CD4-positive, alpha-beta T cell (primary cell): ENCODE measurements around the gene OR10H4. TPM values are rescaled to one million over a fixed set of nuclear protein-coding genes. Genes with fewer than 3 reads are reported as not detected.
"Not testable (repeated sequence)": the region's sequence is repeated elsewhere in the genome, so short reads cannot be mapped to it uniquely, and the experiment has no call there.

Source experiments
- ATAC-seq: fragments of 200-7000 bp; cut with Tn5 transposase; one replicate; pipeline ENCODE4 v1.10.0; 2022; ENCODE audit warnings: mild to moderate bottlenecking; ENCODE audit not compliant: poor library complexity
- CTCF ChIA-PET: fragments of 350-600 bp; sonication (Branson Sonifier 250); formaldehyde crosslinking; loops from one replicate; lab custom pipeline; 2021; ENCODE audit warnings: antibody characterized with exemption, inconsistent platforms; lab: Charles Lee
- POLR2A ChIA-PET: fragments of 350-600 bp; sonication (Branson Sonifier 250); formaldehyde crosslinking; loops from one replicate; lab custom pipeline; 2021; ENCODE audit warnings: antibody characterized with exemption, inconsistent platforms; lab: Charles Lee
- DNase-seq, 14 experiments: peaks; one replicate each; pipeline ENCODE4 v3.0.0-alpha.2; 2013 to 2020; ENCODE audit warnings: mixed read lengths in 2 of 14
- H3K27ac ChIP-seq, 2 donors: one replicate each; pipeline versions ENCODE4 v1.5.1 to v1.7.0; 2013; ENCODE audit warnings: low read length in 2 of 2, low read depth in 1 of 2, mild to moderate bottlenecking in 1 of 2
- H3K27me3 ChIP-seq, 2 experiments: 1 replicate in 1 of 2; 2 replicates in 1 of 2; pipeline versions ENCODE4 v1.6.1 to v1.7.0; 2013; ENCODE audit warnings: low read length in 2 of 2, control low read depth in 1 of 2, mild to moderate bottlenecking in 1 of 2, moderate library complexity in 1 of 2; ENCODE audit not compliant: insufficient read depth in 2 of 2, control insufficient read depth in 1 of 2
- H3K36me3 ChIP-seq: one replicate; pipeline ENCODE4 v1.6.1; 2013; ENCODE audit warnings: low read length, control low read depth; ENCODE audit not compliant: insufficient read depth
- H3K4me1 ChIP-seq: one replicate; pipeline ENCODE4 v1.6.1; 2013; ENCODE audit warnings: low read length, control low read depth; ENCODE audit not compliant: insufficient read depth
- H3K4me3 ChIP-seq: one replicate; pipeline ENCODE4 v1.5.1; 2013; ENCODE audit warnings: mild to moderate bottlenecking, low read length, moderate library complexity
- H3K9me3 ChIP-seq, 2 experiments: 1 replicate in 1 of 2; 2 replicates in 1 of 2; pipeline versions ENCODE4 v1.6.1 to v1.7.0; 2013; ENCODE audit warnings: low read length in 2 of 2, mild to moderate bottlenecking in 2 of 2, control low read depth in 1 of 2, moderate library complexity in 1 of 2; ENCODE audit not compliant: control insufficient read depth in 1 of 2, insufficient read depth in 1 of 2
- H3K27ac Mint-ChIP-seq: one replicate; pipeline ENCODE4 v1.8.0; 2020; ENCODE audit warnings: mixed read lengths
- H3K27me3 Mint-ChIP-seq: one replicate; pipeline ENCODE4 v1.8.0; 2021; ENCODE audit warnings: mixed read lengths
- H3K36me3 Mint-ChIP-seq: one replicate; pipeline ENCODE4 v1.8.0; 2021; ENCODE audit warnings: low read depth, mixed read lengths
- H3K4me1 Mint-ChIP-seq: one replicate; pipeline ENCODE4 v1.8.0; 2021; ENCODE audit warnings: low read depth, mixed read lengths
- H3K4me3 Mint-ChIP-seq: one replicate; pipeline ENCODE4 v1.8.0; 2020; ENCODE audit warnings: mild to moderate bottlenecking, mixed read lengths
- H3K9me3 Mint-ChIP-seq: one replicate; pipeline ENCODE4 v1.8.0; 2020; ENCODE audit warnings: mixed read lengths
- CTCF ChIP-seq: fragments of 200-600 bp; IDR thresholded peaks from one replicate; pipeline ENCODE4 v1.8.0; 2022; ENCODE audit warnings: antibody characterized with exemption, mild to moderate bottlenecking
- intact Hi-C, 2 experiments: fragments of 100-400 bp; cut with DNase I in 1 of 2; cut with micrococcal nuclease in 1 of 2; formaldehyde crosslinking; loops; one replicate each; pipeline versions ENCODE4 v1.15.1 to v1.9.0; 2023 to 2025; cut with DNase I, micrococcal nuclease
- total RNA-seq, 174 experiments: library from RNA in 2 of 174; stranded (reverse) in 2 of 174; gene quantifications; one replicate each; pipeline ENCODE4 v1.2.3 and lab custom pipeline; 2021 to 2026

Gene OR10H4
- total RNA-seq, 2 experiments from 2014 or later, result not detected

- H3K27me3 ChIP-seq, result peaks cover 53 to 57% of the 10 kb centered on the region in 2 experiments
- H3K36me3 ChIP-seq, result no peaks in the 10 kb centered on the region
- no peak for TF ChIP-seq CTCF
- no peaks in the 10 kb centered on the region for H3K9me3 ChIP-seq
- H3K4me3 ChIP-seq, result no peak overlapping the region
- ChIA-PET CTCF (no interaction called here), POLR2A (no interaction called here)
- no peak overlapping the region for H3K4me3 Mint-ChIP-seq
- H3K27me3 Mint-ChIP-seq, result peaks cover 82% of the 10 kb centered on the region
- intact Hi-C loops, result no loop called here
- ATAC-seq (no peak), DNase-seq (no peak)
- H3K4me1 Mint-ChIP-seq, result no peaks in the 10 kb centered on the region
- no peak overlapping the region for H3K27ac Mint-ChIP-seq
- no peak overlapping the region for H3K27ac ChIP-seq
- no peaks in the 10 kb centered on the region for H3K36me3 Mint-ChIP-seq
- H3K4me1 ChIP-seq, result no peaks in the 10 kb centered on the region
- H3K9me3 Mint-ChIP-seq, result no peaks in the 10 kb centered on the region
Measured at GRCh38 chr19:15926484-15926883, 22.3 kb upstream of the OR10H4 start.

GRCh38 chr19:15928321-15928720, 20.5 kb upstream of the OR10H4 start:
- H3K27me3 ChIP-seq, result peaks cover 49 to 50% of the 10 kb centered on the region in 2 experiments
- ATAC-seq, result no peak
- no peaks in the 10 kb centered on the region for H3K4me1 Mint-ChIP-seq
- no peak overlapping the region for H3K27ac Mint-ChIP-seq
- CTCF ChIA-PET, result no interaction called here
- no peaks in the 10 kb centered on the region for H3K36me3 Mint-ChIP-seq
- intact Hi-C loops, result no loop called here
- no peaks in the 10 kb centered on the region for H3K4me1 ChIP-seq
- H3K36me3 ChIP-seq, result no peaks in the 10 kb centered on the region
- no peak for DNase-seq
- H3K9me3 ChIP-seq, result no peaks in the 10 kb centered on the region
- no peak overlapping the region for H3K27ac ChIP-seq
- H3K4me3 Mint-ChIP-seq, result no peak overlapping the region
- no peaks in the 10 kb centered on the region for H3K9me3 Mint-ChIP-seq
- no peak for TF ChIP-seq CTCF
- H3K27me3 Mint-ChIP-seq, result peaks cover 68% of the 10 kb centered on the region
- H3K4me3 ChIP-seq, result no peak overlapping the region
- POLR2A ChIA-PET, result no interaction called here

GRCh38 chr19:15933761-15934331, 15.0 kb upstream of the OR10H4 start:
- H3K9me3 Mint-ChIP-seq, H3K9me3 ChIP-seq, POLR2A ChIA-PET, H3K4me1 ChIP-seq, CTCF ChIA-PET, intact Hi-C loops, H3K4me3 Mint-ChIP-seq, ATAC-seq, H3K36me3 ChIP-seq, H3K4me3 ChIP-seq, H3K36me3 Mint-ChIP-seq, H3K27ac ChIP-seq, H3K27ac Mint-ChIP-seq, DNase-seq, H3K4me1 Mint-ChIP-seq: not testable (repeated sequence)
- H3K27me3 ChIP-seq, result peaks cover 29 to 40% of the 10 kb centered on the region in 2 experiments
- peaks cover 18% of the 10 kb centered on the region for H3K27me3 Mint-ChIP-seq
